HTERT RPE-1 (cell line): ENCODE data around the gene STX1A.
"Not testable (repeated sequence)": the region's sequence is repeated elsewhere in the genome, so short reads cannot be mapped to it uniquely, and the experiment has no call there.

Source experiments
- in situ Hi-C: fragments of 300-500 bp; cut with MboI; formaldehyde crosslinking; loops from 4 replicates; pipeline ENCODE4 v1.14.3; 2020; ENCODE audit warnings: low sequenced_read_pairs

The STX1A gene

DNA sequence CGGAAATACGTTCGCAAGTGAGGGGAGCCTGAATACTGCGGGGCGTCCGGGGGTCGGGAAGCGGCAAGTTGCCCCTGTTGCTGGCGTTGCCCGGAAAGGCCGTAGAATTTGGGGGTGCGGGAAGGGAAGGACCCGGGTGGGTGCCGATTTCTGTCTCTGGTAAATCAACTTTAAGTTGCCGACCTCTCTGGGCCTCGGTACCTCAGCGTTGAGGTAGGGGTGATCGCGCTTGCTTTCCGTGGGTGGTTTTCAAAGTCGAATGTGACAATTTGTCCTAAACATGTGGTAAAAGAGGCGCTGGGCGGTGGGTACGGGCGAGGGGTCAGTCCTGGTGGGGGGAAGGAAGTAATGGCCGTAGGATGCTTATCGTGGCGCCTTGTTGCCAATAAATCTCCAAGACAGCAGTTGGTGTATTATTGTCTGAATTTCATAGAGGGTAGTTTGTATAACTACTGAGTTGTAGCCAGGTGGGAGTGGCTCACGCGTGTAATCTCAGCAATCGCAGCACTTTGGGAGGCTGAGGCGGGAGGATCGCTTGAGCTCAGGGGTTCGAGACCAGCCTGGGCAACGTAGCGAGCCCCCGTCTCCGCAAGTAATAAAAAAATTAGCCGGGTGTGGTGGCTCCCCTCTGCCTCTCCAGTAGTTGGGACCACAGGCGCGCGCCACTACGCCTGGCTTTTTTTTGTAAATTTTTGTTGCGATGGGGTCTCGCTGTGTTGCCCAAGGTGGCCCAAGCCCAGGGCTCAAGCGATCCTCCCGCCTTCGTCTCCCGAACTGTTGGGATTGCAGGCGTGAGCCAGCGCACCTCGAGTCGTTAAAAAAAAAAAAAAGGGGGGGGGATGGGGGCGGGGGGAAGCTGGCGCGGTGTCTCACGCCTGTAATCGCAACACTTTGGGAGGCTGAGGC is 35.4 kb downstream of the STX1A start:
- in situ Hi-C loops, result no loop called here

DNA sequence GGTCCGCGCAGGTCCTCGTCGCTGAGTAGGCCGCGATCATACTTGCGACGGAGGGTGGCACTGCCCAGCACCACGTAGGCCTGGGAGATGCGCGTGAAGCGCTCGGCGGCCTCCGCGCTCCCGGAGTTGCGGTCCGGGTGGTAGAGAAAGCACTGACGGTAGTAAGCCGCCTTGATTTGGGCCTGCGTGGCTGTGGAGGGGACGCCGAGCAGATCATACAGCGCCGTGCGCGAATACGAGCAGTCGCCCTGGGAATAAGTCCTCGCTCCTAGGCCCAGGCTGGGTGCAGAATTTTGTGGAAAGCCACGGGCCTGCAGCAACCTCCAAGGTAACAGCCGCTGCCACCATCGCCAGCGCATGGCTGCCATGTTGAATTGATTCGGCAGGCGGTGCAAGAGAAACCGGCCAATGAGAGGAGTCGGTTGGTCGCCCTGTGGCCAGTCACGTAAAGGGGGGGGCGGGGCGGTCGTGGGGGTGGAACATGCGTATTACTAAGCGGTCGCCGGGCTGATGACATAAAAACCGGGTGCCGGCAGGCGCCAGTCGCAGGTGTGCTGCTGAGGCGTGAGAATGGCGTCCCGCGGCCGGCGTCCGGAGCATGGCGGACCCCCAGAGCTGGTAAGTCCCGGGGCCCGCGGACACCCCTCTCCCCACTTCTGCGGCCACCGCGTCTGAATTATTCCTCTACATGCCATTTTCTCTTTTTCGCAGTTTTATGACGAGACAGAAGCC is 36.2 kb downstream of the STX1A start, which contains the start of the genes BUD23 and DNAJC30:
BUD23 (plus strand) TSS at position 542 of the 732 bp plus-strand sequence; CDS start at position 571, 29 bp downstream.
DNAJC30 (minus strand) TSS at position 398 of the 732 bp plus-strand sequence; CDS start at position 368, 30 bp downstream.
- in situ Hi-C loops, result no loop called here

DNA sequence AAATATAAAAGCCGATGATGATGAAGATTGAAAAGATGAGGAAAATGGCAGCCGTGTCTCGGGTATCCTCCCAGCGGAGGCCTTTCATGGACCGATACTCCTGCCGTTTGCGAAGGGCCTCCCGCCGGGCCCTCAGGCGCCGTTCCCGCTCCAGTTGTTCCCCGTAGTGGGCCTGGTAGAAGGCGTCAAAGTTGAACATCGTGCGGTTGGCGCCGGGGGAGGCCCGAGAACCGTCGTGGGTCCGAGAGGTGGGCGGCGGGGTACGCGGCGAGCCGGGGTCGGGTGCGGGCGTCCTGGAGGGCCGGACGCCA is 36.8 kb downstream of the STX1A start:
- in situ Hi-C loops, result no loop called here

DNA sequence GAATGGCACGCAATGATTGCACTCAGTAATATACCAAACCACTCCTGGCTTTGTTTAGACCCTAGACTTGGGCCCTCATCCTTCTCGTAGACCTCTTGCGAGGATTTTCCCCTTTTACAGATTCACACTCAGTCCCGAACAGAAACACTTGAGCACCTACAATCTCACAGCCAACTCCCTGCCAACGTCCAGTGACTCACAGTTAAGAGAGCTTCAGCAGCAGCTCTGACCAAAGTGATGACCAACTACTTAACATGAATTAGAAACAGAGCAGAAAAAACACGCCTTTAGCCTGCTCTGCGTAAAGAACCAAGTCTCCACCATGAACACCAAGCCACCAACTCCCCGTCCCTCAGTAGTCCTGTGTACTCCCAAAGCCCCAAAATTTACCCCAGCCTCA is 38.4 kb downstream of the STX1A start:
- in situ Hi-C loops, result no loop called here

DNA sequence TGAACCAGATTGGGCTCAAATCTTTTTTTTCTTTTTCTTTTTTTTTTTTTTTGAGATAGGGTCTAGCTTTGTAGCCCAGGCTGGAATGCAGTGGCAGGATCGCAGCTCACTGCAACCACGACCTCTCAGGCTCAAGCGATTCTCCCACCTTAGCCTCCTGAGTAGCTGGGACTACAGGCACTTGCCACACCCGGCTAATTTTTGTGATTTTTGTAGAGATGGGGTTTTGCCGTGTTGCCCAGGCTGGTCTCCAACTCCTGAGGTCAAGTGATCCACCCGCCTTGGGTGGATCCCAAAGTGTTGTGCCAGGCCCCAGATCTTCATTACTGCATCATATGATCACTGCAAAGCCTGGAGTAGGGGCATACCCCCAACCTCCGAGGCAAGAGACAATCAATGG is 39.0 kb downstream of the STX1A start:
- in situ Hi-C loops, result no loop called here

DNA sequence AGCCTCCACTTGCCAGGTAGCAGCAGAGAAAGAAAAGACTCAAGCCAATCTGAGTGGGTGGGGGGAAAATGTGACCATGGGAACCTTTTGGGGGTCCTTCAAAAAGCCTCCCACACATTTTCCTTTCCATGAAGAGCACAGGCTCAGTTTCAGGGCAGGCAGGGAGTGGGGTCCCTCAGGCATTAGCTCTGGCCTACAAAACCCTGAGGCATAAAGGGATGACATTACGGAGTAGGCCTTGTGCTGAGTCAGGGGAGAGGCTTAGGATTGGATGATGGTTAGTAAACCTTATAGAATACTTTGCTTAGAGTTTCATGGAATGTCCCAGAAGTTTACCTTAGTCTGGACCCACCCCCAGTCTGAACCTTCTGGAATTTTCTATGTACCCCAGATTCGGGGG is 39.8 kb downstream of the STX1A start:
- in situ Hi-C loops, result no loop called here

DNA sequence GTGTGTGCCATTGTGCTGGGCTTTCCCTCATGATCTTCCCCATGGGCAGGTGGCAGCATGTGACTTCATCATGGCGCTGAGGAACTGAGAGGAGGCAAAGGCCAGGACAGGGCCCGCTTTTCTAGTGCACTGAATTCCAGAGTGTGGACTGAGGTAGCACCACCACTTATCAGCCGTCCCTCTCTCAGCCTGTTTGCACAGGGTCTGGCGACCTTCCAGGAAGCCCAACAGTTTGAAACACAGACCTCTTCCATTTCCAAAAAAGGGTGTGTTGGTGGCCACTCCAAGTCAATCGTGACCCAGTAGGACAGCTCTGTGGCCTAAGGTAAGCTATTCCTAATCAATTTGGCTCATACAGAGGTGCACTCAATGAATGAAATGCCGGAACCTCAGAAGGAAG is 40.6 kb downstream of the STX1A start:
- in situ Hi-C loops, result no loop called here

DNA sequence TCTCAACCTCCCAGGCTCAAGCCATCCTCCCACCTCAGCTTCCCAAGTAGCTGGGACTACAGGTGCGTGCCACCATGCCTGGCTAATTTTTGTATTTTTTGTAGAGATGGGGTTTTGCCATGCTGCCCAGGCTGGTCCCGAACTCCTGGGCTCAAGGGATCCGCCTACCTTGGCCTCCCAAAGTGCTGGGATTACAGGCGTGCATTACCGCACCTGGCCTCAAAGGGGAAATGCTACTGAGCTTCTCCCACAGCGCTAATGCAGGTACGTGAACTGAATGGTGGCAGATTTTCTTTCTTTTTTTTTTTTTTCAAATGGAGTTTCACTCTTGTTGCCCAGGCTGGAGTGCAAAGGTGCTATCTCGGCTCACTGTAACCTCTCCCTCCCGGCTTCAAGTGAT is 43.4 kb downstream of the STX1A start:
- in situ Hi-C loops, result not testable (repeated sequence)

DNA sequence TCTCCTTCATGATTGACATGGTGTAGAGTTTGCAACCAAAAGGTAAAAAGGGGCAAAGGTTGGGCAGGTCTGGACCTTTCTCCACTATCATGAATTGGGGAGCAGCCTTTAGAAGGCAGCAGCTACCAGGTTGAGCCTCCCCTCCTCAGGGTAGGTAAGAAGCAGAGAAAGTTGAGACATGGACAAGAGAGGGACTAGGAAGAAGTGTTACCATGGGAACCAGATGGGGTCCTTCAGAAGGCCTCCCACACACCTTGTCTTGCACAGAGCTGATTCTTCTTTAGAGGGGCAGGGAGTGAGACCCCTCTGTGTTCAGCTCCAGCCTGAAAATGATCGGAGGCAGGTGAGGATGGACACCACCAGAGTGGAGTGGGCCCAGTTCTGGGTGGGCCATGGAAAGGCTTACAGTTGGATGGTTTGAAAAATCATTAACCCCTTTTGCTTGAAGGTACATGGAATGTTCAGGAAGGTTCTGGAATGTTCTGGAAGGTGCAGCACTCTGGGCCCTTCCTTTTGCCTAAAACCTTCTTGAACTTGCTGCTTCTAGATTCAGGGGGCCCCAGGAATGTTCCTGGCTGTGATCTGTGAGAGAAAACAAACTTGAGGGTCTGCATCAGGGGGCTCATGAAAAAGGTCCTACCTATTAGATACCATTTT is 44.9 kb downstream of the STX1A start:
- in situ Hi-C loops, result no loop called here

DNA sequence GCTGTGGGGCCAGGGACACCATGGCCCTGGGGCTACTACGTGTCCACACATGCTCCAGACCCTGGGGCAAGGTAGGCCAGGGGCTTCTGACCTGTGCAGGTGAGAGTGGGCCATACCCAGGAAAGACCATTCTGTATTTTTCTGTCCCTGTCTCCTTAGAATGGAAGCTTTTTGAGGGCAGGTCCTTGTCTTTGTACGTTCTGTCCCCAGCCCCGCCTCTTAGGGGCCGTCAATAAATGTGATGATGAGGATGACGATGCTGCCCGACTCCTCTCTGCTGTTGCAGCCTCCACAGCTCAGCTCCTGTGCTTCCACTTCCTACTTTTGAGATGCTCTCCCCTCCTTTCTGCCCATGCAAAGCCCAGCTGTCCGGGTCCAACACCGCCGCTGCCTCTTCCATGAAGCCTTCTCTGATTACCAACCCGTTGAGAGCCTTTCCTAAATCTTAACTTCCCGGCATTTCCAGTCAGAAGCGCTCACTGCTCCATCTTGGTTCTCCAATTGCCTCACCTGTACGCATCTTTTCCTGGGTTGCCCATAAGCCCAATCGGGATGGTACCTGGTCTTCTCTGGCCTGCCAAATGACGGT is 47.5 kb downstream of the STX1A start:
- in situ Hi-C loops, result no loop called here

DNA sequence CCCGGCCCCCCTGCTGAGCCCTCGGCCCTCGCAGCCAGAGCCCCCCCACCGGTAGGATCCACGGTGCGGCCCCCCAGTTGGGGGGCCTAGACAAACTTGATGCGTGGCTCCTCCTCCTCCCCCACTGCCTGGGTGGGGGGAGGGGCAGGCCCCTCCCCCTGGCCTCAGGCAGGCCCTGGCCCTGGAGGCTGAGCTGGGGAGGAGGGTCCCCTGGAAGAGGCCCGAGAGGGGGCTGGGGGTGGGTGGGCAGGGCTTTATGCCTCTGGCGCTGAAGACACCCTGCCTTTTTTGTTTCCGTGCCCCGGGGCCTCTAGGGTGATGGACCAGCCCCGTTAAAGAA is 48.2 kb downstream of the STX1A start:
- in situ Hi-C loops, result no loop called here

DNA sequence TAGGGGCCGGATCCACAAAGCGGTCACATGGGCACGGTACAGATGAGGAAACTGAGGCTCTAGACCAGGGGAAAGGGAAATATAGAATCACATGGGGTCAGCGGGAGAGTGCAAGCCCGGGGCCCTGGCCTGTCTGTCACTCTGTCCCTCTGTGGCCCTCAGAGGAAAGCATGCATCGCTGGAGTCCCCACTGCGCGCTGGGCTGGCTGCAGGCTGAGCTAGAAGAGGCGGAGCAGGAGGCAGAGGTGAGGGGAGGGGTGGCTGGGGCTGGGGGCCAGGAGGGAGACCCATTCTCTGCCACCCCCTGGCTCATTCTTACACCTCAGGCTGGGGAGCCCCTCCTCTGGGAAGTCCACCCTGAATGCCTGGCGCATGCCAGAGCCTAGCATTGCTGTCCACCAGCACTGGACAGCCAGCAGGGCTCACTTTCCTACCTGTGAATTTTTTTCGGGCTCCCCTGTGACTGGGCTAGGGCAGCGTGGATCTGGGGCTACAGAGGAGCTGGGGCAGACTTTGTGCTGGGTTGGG is 49.5 kb downstream of the STX1A start:
- in situ Hi-C loops, result no loop called here

DNA sequence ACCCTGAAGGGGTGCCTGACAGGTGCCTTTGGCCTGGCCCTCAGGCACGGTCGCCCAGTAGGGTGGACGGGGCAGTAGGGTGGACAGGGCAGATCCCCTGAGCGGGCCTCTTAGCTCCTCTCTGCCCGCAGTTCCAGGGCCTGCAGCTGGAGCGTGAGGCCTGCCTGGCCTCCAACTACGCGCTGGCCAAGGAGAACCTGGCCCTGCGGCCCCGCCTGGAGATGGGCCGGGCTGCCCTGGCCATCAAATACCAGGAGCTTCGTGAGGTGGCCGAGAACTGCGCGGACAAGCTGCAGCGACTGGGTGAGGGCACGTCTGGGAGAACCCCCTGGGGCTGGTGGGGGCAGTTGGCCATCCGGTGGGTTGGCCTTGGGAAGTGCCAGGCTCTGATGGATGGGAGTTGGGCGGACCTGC is 50.2 kb downstream of the STX1A start:
- in situ Hi-C loops, result no loop called here

DNA sequence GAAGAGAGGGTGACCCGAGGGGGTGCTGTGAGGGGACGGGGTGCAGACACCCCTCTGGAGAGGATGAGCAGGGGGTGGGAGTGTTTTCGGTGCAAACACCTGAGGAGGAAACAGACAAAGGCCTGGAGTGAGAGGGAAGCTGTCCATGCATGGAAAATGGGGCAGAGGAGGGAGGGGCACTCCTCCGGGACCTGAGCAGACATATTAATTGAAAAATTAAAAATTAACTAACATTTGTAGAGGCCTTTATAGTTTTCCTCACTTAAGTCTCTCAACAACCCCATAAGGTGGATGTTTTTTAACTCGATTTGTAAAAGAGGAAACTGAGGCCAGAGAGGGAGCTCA is 50.6 kb downstream of the STX1A start:
- in situ Hi-C loops, result no loop called here

DNA sequence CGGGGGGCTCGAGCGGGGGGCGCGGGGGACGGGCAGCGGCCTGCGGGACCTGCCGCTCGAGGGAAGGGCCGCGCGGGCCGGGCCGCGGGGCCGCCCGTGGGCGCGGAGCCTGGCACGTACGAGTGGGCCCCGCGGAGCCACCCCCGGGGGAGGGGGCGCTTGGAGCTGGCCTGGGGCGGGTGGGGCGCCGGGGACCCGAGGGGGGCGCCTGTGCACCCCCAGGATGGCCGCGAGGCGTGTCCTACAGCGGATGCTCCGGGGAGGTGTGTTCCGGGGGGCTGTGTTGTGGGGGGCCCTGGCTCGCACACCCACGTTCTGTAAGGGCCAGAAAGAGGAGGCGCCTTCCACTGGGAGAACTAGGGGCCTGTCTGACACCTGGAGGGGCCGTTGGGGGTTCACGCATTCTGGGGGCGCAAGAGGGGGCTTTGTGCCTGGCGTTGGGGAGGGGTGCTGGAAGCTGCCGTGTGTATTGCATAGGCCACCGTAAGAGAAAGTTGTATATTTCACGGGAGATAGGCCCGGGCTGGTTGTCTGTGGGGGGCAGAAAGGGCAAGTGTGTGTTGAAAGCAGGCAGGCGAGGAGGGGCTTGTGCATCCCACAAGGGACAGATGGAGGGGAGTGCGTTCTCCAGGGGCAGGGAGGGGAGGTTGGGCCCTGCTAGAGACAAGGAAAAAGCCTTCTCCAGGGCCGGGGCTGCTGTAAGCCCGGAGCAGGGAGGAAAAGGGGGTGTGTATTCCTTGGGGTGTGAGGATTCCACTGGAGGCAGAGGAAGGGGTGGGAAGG is 51.2 kb downstream of the STX1A start:
- in situ Hi-C loops, result no loop called here

DNA sequence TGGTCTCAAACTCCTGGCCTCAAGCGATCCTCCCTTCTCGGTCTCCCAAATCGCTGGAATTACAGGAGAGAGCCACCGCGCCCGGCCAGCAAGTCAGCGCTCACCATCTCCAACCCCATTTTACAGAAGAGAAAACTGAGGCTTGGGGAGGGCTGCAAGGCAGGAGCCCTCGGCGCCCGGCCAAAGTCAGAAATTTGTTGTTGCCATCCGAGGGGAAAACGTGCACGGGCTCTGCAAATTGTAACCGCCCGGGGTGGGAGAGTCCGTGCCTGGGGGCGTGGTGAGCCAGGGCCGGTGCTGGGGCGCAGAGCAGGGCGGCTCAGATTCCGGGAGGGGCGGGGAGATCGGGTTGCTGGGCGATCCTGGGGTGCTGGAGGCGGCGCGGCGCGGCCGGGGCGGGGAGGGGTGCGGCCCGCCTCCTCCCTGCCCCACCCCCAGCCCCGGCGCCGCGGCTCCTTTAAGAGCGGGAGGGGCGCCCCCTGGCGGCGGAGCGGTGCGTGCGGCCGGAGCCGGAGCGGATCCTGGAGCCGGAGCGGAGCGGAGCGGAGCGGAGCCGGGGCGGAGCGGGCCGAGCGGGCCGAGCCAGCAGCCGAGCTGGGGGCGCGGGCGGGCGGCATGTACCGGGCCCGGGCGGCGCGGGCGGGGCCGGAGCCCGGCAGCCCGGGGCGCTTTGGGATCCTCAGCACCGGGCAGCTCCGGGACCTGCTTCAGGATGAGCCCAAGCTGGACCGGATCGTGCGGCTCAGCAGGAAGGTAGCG is 51.9 kb downstream of the STX1A start, which contains the start of gene VPS37D:
VPS37D (plus strand) TSS at position 488 of the 759 bp plus-strand sequence; CDS start at position 616, 128 bp downstream.
- in situ Hi-C loops, result no loop called here

DNA sequence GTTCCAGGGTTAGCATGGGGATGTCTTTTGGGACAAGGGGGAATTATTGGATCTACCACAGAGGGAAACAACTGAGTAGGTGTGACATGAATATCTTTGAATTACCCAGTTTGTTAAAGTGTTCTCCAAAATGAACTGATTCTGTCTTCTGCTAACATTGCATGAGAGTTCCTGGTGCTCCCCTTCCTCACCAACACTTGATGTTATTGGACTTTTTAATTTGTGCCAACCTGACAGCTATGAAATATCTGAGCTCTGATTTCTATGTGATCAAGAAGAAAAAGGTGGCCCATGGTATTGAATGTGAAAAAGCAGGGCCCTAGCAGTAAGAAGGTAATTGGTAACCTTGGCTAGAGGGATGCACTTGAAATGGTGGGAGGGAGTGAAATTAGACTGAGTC is 56.4 kb downstream of the STX1A start:
- in situ Hi-C loops, result no loop called here

DNA sequence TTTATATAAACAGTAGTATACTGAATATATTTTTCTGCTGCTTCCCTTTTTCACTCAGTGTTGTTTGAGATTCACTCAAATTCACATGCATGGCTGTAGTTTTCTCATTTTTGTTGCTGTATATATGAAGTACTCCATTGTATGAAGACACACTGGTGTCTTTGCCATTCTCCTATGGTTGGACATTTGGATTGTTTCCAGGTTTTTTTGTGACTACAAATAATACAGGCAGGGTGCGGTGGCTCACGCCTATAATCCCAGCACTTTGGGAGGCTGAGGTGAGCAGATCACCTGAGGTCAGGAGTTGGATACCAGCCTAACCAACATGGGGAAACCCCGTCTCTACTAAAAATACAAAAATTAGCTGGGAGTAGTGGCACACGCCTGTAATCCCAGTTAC is 58.9 kb downstream of the STX1A start:
- in situ Hi-C loops, result not testable (repeated sequence)

DNA sequence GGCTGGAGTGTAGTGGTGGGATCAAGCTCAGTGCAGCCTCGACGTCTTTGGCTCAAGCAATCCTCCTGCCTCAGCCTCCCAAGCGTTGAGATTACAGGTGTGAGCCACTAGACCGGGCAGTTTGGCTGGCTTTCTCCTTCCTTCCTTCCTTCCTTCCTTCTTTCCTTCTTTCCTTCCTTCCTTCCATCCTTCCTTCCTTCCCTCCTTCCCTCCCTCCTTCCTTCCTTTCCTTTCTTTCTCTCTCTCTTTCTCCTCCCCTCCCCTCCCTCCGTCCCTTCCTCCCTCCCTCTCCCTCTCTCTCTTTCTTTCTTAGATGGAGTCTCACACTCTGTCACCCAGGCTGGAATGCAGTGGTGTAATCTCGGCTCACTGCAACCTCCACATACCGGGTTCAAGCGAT is 59.5 kb downstream of the STX1A start:
- in situ Hi-C loops, result no loop called here

DNA sequence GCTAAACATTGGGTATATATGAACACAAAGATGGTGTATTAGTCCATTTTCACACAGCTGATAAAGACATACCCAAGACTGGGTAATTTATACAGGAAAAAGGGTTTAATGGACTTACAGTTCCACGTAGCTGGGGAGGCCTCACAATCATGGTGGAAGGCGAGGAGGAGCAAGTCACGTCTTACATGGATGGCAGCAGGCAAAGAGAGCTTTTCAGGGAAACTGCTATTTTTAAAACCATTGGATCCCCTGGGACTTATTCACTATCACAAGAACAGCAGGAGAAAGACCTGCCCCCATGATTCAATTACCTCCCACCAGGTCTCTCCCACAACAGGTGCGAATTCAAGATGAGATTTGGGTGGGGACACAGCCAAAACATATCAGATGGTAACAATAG is 64.2 kb downstream of the STX1A start:
- in situ Hi-C loops, result not testable (repeated sequence)
